ENCODE data around the gene JAKMIP2. TPM values are rescaled to one million over a fixed set of nuclear protein-coding genes. Genes with fewer than 3 reads are reported as not detected.

The JAKMIP2 gene
- total RNA-seq, 1 experiment from 2014 or later: 6.4 TPM

- Histone ChIP-seq H2BK12ac (ENCODE audit: insufficient read length, low read depth, low read length) (no peak overlapping the region), H3T11ph (ENCODE audit: low read length) (no peak overlapping the region), H2BK120ac (ENCODE audit: low read depth, low read length, poor library complexity, severe bottlenecking) (no peak overlapping the region), H4K8ac (replicated peaks; ENCODE audit: insufficient read length, low read depth, low read length) (no peak overlapping the region), H3K23me2 (ENCODE audit: insufficient read length, low read depth, low read length, poor library complexity, severe bottlenecking) (no peaks in the 10 kb centered on the region), H3K14ac (ENCODE audit: insufficient read depth, low read length) (no peak overlapping the region), H2AK5ac (ENCODE audit: insufficient read length, low read length) (no peak overlapping the region), H2BK20ac (ENCODE audit: low read depth, low read length, poor library complexity, severe bottlenecking) (no peak overlapping the region), H3K4me2 (ENCODE audit: insufficient read depth, insufficient read length, low read length) (no peak overlapping the region), H4K5ac (ENCODE audit: insufficient read length, low read depth, low read length) (no peak overlapping the region), H3K27ac (ENCODE audit: insufficient read length, low read depth, low read length) (no peak overlapping the region), H3K9ac (ENCODE audit: extremely low read depth, insufficient read length, low read length) (no peak overlapping the region), H3K4ac (ENCODE audit: low read depth, low read length) (no peak overlapping the region), H2BK15ac (ENCODE audit: low read depth, low read length) (no peak overlapping the region), H3K4me1 (ENCODE audit: insufficient read depth, low read length) (no peaks in the 10 kb centered on the region), H3K79me2 (ENCODE audit: insufficient read depth, low read length) (no peaks in the 10 kb centered on the region), H2AFZ (ENCODE audit: low read length) (no peak overlapping the region), H3K56ac (ENCODE audit: insufficient read length, low read depth, low read length) (no peak overlapping the region), H3K9me3 (ENCODE audit: control insufficient read depth, low read depth, low read length) (no peaks in the 10 kb centered on the region), H3K79me1 (ENCODE audit: insufficient read depth, low read depth, low read length, poor library complexity, severe bottlenecking) (no peaks in the 10 kb centered on the region), H4K20me1 (ENCODE audit: control insufficient read depth, insufficient read depth, insufficient read length) (no peaks in the 10 kb centered on the region), H2BK5ac (ENCODE audit: insufficient read length, low read length) (no peak overlapping the region), H3K18ac (ENCODE audit: insufficient read length, low read depth, low read length) (no peak overlapping the region), H3K27me3 (ENCODE audit: insufficient read depth, low read length) (no peaks in the 10 kb centered on the region), H3K23ac (ENCODE audit: insufficient read length, low read depth, low read length) (no peak overlapping the region), H4K91ac (ENCODE audit: insufficient read length, low read depth, low read length) (no peak overlapping the region)
- WGBS (ENCODE audit: extremely low coverage, insufficient read length, low lambda C conversion rate): no CpG with 5 or more reads among the region's 2 CpGs
- peaks cover 2 to 12% of the 10 kb centered on the region in 2 experiments; a peak in 2 of 4 replicates for H3K4me1 Mint-ChIP-seq
- H3K4me3 Mint-ChIP-seq: no peak overlapping the region
- H3K36me3 Mint-ChIP-seq (ENCODE audit: insufficient read depth in 1 of 3, low read depth in 3 of 3): no peaks in the 10 kb centered on the region
- no peak overlapping the region for H3K27ac Mint-ChIP-seq
- no peaks in the 10 kb centered on the region for H3K9me3 Mint-ChIP-seq
- no peak for TF ChIP-seq CTCF (conservative IDR thresholded peaks at IDR 0.05)
- no peaks in the 10 kb centered on the region for H3K27me3 Mint-ChIP-seq (ENCODE audit: low read depth)
- DNase-seq: no peak
These were observed 43.8 kb upstream of the JAKMIP2 start for GRCh38 chr5:147826361-147826760.
